Ovary (tissue), 9 donors: ENCODE data around the gene MBOAT2. TPM values are rescaled to one million over a fixed set of nuclear protein-coding genes. Genes with fewer than 3 reads are reported as not detected.
"Not testable (repeated sequence)": the region's sequence is repeated elsewhere in the genome, so short reads cannot be mapped to it uniquely, and the experiment has no call there.

Experiments
- DNase-seq, 5 donors: peaks; one replicate each; pipeline ENCODE4 v3.0.0-alpha.2; 2019 to 2020
- H3K27ac ChIP-seq, 2 donors: fragments of 200-600 bp; one replicate each; pipeline versions ENCODE4 v1.5.1 to v1.8.0; 2019 to 2022
- H3K27me3 ChIP-seq: fragments of 200-600 bp; one replicate; pipeline ENCODE4 v1.8.0; 2022
- H3K36me3 ChIP-seq: fragments of 200-600 bp; sonication (generic); one replicate; pipeline ENCODE4 v1.5.1; 2019
- H3K4me1 ChIP-seq: one replicate; pipeline ENCODE4 v1.8.1; 2013; ENCODE audit warnings: mild to moderate bottlenecking, moderate library complexity; ENCODE audit not compliant: insufficient read depth
- H3K4me3 ChIP-seq: fragments of 200-600 bp; sonication (generic); one replicate; pipeline ENCODE4 v1.5.1; 2017
- H3K9me3 ChIP-seq, 2 donors: fragments of 200-600 bp in 1 of 2; sonication (generic) in 1 of 2; one replicate each; pipeline versions ENCODE4 v1.5.1 to v1.8.1; 2013 to 2019; ENCODE audit warnings: mild to moderate bottlenecking in 1 of 2, moderate library complexity in 1 of 2
- EP300 ChIP-seq: sonication (generic); formaldehyde crosslinking; IDR thresholded peaks from one replicate; pipeline ENCODE4 v1.6.1; 2017; ENCODE audit warnings: antibody characterized with exemption
- POLR2A ChIP-seq: fragments of 450-650 bp; IDR thresholded peaks from one replicate; pipeline ENCODE4 v1.6.1; 2017; ENCODE audit warnings: antibody characterized with exemption, mild to moderate bottlenecking, moderate library complexity
- WGBS, 3 donors: extraction: QIAGEN DNeasy Blood & Tissue Kit in 1 of 3; methylation state at CpG; one replicate each; pipeline versions ENCODE4 v1.1.5 to v1.1.7; 2013 to 2017; 5-methylcytosine and 5-hydroxymethylcytosine counted together
- intact Hi-C, 4 donors: fragments of 100-400 bp; cut with DNase I; formaldehyde crosslinking; loops; one replicate each; pipeline versions ENCODE4 v1.11.0 to v1.15.1; 2022 to 2023
- polyA plus RNA-seq, 2 donors: library from polyadenylated mRNA; stranded (reverse); fragments of 200-250 nt in 1 of 2; fragments of 350-450 nt in 1 of 2; fragmentation: Illumina TruSeq in 1 of 2; extraction: RNeasy Lipid Tissue Mini Kit (QIAGEN cat#74804) in 1 of 2; gene quantifications; one replicate each; pipeline ENCODE4 v1.2.3, GENCODE V29; 2013 to 2014
- total RNA-seq, 7 donors: library from RNA; depleted of rRNA in 2 of 7; stranded (reverse); fragments of >200 nt in 2 of 7; fragmentation: NEBNext Ultra II Directional in 3 of 7; extraction: Animal tissue kit (Norgen Biotek cat#: 25700) in 3 of 7; gene quantifications; one replicate each; pipeline versions ENCODE4 v1.1.0 to v1.2.4, GENCODE V29; 2016 to 2023
- TF ChIP-seq, protein P1 (sequence below), 3 donors: fragments of 450-650 bp in 2 of 3; fragments of 200-600 bp in 1 of 3; IDR thresholded peaks; one replicate each; pipeline versions ENCODE4 v1.5.1 to v1.8.0; 2016 to 2022; ENCODE audit warnings: antibody characterized with exemption in 3 of 3, mild to moderate bottlenecking in 1 of 3
- donor health status: DM: no; HTN: no; CAD: no; lungs with moderate emphysema.
- donor health status: DM: no; HTN: no; CAD: no.
- donor health status: Bipolar disorder and iron deficiency.
- donor health status: DM: yes; HTN: yes; CAD: no.
- donor health status: DM: no; HTN: no; CAD: no.
- donor health status: DM: yes; HTN: yes; CAD: no.

Gene MBOAT2
- total and polyA plus RNA-seq, 9 donors = 8.4 to 51.0 (median 24.5) TPM

- no peaks in the 10 kb centered on the region for H3K27me3 ChIP-seq
- 18 to 22% (median 18%) methylated on average over 8 of the region's 8 CpGs for WGBS, 3 donors
- no peak overlapping the region for H3K4me3 ChIP-seq
- no peaks in the 10 kb centered on the region for H3K4me1 ChIP-seq
- TF ChIP-seq POLR2A = no peak
- no peak for TF ChIP-seq EP300
- TF ChIP-seq, protein P1, sequence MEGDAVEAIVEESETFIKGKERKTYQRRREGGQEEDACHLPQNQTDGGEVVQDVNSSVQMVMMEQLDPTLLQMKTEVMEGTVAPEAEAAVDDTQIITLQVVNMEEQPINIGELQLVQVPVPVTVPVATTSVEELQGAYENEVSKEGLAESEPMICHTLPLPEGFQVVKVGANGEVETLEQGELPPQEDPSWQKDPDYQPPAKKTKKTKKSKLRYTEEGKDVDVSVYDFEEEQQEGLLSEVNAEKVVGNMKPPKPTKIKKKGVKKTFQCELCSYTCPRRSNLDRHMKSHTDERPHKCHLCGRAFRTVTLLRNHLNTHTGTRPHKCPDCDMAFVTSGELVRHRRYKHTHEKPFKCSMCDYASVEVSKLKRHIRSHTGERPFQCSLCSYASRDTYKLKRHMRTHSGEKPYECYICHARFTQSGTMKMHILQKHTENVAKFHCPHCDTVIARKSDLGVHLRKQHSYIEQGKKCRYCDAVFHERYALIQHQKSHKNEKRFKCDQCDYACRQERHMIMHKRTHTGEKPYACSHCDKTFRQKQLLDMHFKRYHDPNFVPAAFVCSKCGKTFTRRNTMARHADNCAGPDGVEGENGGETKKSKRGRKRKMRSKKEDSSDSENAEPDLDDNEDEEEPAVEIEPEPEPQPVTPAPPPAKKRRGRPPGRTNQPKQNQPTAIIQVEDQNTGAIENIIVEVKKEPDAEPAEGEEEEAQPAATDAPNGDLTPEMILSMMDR (IDR thresholded peaks at IDR 0.05) = no peak
- intact Hi-C loops = no loop called here
- no peak overlapping the region for H3K27ac ChIP-seq
- no peaks in the 10 kb centered on the region for H3K9me3 ChIP-seq
- no peak for DNase-seq
- H3K36me3 ChIP-seq = no peaks in the 10 kb centered on the region
Measured at GRCh38 chr2:8976442-8977259, 26.8 kb downstream of the MBOAT2 start.

GRCh38 chr2:8974016-8974415 is 29.5 kb downstream of the MBOAT2 start:
- TF ChIP-seq EP300 (no peak), POLR2A (no peak)
- TF ChIP-seq, protein P1 (IDR thresholded peaks at IDR 0.05) = no peak
- no peak overlapping the region for H3K4me3 ChIP-seq
- no peaks in the 10 kb centered on the region for H3K4me1 ChIP-seq
- no peak for DNase-seq
- intact Hi-C loops = no loop called here
- WGBS, 3 donors = 84 to 98% (median 94%) methylated on average over 4 of the region's 4 CpGs
- H3K27me3 ChIP-seq = no peaks in the 10 kb centered on the region
- H3K27ac ChIP-seq = no peak overlapping the region
- H3K36me3 ChIP-seq = no peaks in the 10 kb centered on the region
- no peaks in the 10 kb centered on the region for H3K9me3 ChIP-seq

GRCh38 chr2:8973017-8973416 is 30.5 kb downstream of the MBOAT2 start:
- DNase-seq, H3K27ac ChIP-seq, H3K36me3 ChIP-seq, H3K9me3 ChIP-seq, H3K4me1 ChIP-seq, intact Hi-C loops, H3K4me3 ChIP-seq, H3K27me3 ChIP-seq: not testable (repeated sequence)
- 91 to 95% (median 92%) methylated on average over 3 of the region's 3 CpGs for WGBS, 3 donors

DNA sequence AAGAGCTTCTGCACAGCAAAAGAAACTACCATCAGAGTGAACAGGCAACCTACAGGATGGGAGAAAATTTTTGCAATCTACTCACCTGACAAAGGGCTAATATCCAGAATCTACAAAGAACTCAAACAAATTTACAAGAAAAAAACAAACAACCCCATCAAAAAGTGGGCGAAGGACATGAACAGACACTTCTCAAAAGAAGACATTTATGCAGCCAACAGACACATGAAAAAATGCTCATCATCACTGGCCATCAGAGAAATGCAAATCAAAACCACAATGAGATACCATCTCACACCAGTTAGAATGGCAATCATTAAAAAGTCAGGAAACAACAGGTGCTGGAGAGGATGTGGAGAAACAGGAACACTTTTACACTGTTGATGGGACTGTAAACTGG is 30.9 kb downstream of the MBOAT2 start:
- 78 to 100% methylated on average over 1 of the region's 1 CpG; no CpG with 5 or more reads in 1 of the 3 donors for WGBS, 3 donors
- H3K9me3 ChIP-seq, H3K27me3 ChIP-seq: not testable (repeated sequence)

DNA sequence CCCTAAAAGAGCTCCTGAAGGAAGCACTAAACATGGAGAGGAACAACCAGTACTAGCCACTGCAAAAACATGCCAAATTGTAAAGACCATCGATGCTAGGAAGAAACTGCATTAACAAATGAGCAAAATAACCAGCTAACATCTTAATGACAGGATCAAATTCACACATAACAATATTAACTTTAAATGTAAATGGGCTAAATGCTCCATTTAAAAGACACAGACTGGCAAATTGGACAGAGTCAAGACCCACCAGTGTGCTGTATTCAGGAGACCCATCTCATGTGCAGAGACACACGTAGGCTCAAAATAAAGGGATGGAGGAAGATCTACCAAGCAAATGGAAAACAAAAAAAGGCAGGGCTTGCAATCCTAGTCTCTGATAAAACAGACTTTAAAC is 34.1 kb downstream of the MBOAT2 start:
- intact Hi-C loops = not testable (repeated sequence)

More for the DNA sequence above, 30.9 kb downstream of the MBOAT2 start:
- intact Hi-C loops, DNase-seq, H3K4me3 ChIP-seq, H3K27ac ChIP-seq, H3K36me3 ChIP-seq, H3K4me1 ChIP-seq: not testable (repeated sequence)

DNA sequence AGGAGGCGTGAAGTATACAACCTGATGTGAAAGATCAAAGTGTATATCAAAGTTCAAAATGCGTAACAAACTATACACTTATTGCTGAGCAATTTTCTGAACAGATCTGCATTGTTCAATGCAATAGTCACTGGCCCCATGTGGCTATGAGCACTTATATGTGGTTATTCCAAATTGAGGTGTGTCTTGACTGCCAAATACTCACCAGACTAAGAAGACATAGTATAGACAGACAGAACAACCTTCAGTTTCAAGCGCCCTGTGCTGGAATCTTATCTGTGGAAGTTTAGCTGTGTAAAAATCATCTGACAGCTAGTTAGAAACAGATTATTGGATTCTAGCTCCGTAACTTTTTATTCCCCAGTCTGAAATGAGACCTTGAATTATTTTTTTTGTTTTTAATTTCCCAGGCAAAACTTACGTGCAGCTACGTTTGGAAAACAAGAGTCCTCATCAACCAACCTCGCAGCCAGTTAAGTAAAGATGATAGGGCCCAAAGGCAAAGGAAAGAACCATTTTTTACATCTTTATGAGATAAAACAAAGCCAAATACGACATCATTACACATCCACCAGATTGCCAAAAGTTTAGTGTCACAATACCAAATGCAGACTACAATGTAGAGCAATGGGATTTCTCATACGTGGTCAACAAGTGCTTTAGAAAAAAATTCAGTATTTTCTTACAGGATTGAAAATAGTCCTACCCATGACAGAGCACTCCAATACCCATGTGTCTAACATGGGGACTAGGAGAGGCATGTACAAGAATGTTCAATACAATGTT is 37.2 kb downstream of the MBOAT2 start:
- 43 to 60% (median 51%) methylated on average over 9 of the region's 9 CpGs for WGBS, 3 donors
- no peak overlapping the region for H3K4me3 ChIP-seq
- no peaks in the 10 kb centered on the region for H3K4me1 ChIP-seq
- no peak for TF ChIP-seq EP300
- TF ChIP-seq, protein P1 (IDR thresholded peaks at IDR 0.05) = no peak
- TF ChIP-seq POLR2A = no peak
- no peaks in the 10 kb centered on the region for H3K27me3 ChIP-seq
- H3K27ac ChIP-seq = no peak overlapping the region
- H3K36me3 ChIP-seq = no peaks in the 10 kb centered on the region
- intact Hi-C loops = no loop called here
- no peaks in the 10 kb centered on the region for H3K9me3 ChIP-seq
- no peak for DNase-seq

More for the DNA sequence above, 34.1 kb downstream of the MBOAT2 start:
- not testable (repeated sequence) for H3K4me3 ChIP-seq, H3K27ac ChIP-seq, H3K9me3 ChIP-seq, H3K27me3 ChIP-seq, H3K4me1 ChIP-seq, DNase-seq, H3K36me3 ChIP-seq
- 96 to 100% (median 98%) methylated on average over 2 of the region's 2 CpGs for WGBS, 3 donors
